Peyer's patch (tissue), 4 donors: Measurements from ENCODE around the gene ADK.

Experiments used
- CTCF ChIP-seq, 6 experiments: fragments of 450-650 bp in 4 of 6; fragments of 200-600 bp in 2 of 6; sonication (generic) in 1 of 6; IDR thresholded peaks; one replicate each; pipeline ENCODE4 v1.5.1; 2017 to 2019; ENCODE audit warnings: antibody characterized with exemption in 6 of 6, mild to moderate bottlenecking in 3 of 6, moderate library complexity in 1 of 6
- POLR2A ChIP-seq, 2 donors: fragments of 450-650 bp; IDR thresholded peaks; one replicate each; pipeline ENCODE4 v1.5.1; 2017; ENCODE audit warnings: antibody characterized with exemption in 2 of 2, mild to moderate bottlenecking in 2 of 2, moderate library complexity in 2 of 2

- TF ChIP-seq CTCF (IDR thresholded peaks at IDR 0.05) (no peak), POLR2A (IDR thresholded peaks at IDR 0.05) (no peak)
These were observed 526.9 kb downstream of the ADK start for GRCh38 chr10:74677951-74678350.
